GM19023 (cell line): ENCODE results near the gene ABHD14A.
A peak's percentile ranks its signal among the peaks of the same experiment; 100 is the strongest.
"Not testable (repeated sequence)": the region's sequence is repeated elsewhere in the genome, so short reads cannot be mapped to it uniquely, and the experiment has no call there.

Experiments
- ATAC-seq: cut with Tn5 transposase; IDR thresholded peaks from one replicate; pipeline ENCODE4 v1.9.1; 2021; ENCODE audit warnings: mild to moderate bottlenecking, moderate library complexity; ENCODE audit not compliant: unreplicated experiment

Gene ABHD14A

GRCh38 chr3:51974963-51975851 is at the start of gene ABHD14A:
Gene ABHD14A, plus strand, starts transcription at chr3:51975064. Its CDS starts 72 bp downstream, at chr3:51975136.
- ATAC-seq = peak; percentile 61

DNA sequence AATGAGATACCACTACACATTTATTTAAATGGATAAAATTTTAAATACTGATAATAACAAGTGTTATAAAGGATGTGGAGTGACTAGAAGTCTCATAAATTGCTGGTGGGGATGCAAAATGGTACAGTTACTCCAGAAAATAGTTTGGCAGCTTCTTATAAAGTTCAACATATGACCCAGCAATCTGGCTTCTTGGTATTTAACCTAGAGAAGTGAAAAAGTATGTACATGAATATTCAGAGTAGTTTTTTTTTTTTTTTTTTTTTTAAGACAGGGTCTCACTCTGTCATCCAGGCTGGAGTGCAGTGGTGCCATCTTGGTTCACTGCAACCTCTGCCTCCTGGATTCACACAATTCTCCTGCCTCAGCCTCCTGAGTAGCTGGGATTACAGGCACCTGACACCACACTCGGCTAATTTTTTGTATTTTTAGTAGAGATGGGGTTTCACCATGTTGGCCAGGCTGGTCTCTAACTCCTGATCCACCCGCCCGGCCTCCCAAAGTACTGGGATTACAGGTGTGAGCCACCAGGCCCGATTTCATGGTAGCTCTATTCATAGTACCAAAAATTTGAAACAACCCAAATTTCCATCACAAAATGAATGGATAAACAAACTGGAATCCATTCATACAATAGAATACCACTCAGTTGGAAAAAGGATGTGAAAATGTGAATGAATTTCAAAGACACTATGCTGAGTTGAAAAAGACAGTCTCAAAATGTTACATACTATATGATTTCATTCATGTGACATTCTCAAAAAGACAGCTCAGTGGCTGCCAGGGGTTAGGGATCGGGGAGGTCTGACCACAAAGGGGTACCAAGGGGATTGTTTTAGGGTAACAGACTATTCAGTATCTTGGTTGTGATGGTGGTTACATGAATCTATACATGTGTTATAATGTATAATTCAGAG is 47.5 kb upstream of the ABHD14A start:
- ATAC-seq = no peak

- ATAC-seq = no peak
These were observed 46.4 kb upstream of the ABHD14A start for GRCh38 chr3:51928438-51928837.

- ATAC-seq = not testable (repeated sequence)
These were observed 45.9 kb upstream of the ABHD14A start for GRCh38 chr3:51928981-51929380.

- ATAC-seq = no peak
These were observed 45.4 kb upstream of the ABHD14A start for GRCh38 chr3:51929420-51930003.

DNA sequence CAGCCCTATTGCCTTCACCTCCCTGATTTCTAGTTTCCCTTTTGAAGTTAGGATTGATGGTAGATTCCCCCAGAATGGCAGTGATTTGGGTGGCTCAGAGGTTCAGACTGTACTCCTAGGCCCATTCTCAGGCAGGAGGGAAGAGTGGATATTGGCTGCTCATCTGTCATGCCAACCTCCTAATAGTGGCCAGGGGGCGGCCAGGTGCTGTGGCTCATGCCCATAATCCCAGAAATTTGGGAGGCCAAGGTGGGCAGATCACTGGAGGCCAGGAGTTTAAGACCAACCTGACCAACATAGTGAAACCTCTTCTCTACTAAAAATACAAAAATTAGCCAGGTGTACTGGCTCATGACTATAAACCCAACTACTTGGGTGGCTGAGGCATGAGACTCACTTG is 44.4 kb upstream of the ABHD14A start:
- no peak for ATAC-seq

DNA sequence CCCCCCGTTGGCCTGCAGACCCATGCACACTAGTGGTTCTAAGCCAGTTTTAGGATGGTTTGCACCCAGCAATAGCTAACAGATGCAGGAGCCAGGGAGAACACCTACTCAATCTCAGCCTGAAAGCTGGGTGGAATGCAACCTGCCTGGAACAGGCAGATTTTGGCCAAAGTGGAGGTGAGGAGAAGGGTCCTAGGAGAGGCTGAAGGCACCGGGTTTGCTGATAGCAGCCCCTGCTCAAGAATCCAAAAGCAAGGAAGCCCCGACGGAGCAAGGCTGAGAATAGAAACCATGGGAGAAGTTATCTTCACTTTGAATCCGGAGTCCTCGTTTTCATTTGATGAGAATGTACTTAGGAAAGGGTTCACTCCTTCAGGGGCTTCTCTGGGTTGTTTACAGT is 43.1 kb upstream of the ABHD14A start:
- ATAC-seq = no peak

DNA sequence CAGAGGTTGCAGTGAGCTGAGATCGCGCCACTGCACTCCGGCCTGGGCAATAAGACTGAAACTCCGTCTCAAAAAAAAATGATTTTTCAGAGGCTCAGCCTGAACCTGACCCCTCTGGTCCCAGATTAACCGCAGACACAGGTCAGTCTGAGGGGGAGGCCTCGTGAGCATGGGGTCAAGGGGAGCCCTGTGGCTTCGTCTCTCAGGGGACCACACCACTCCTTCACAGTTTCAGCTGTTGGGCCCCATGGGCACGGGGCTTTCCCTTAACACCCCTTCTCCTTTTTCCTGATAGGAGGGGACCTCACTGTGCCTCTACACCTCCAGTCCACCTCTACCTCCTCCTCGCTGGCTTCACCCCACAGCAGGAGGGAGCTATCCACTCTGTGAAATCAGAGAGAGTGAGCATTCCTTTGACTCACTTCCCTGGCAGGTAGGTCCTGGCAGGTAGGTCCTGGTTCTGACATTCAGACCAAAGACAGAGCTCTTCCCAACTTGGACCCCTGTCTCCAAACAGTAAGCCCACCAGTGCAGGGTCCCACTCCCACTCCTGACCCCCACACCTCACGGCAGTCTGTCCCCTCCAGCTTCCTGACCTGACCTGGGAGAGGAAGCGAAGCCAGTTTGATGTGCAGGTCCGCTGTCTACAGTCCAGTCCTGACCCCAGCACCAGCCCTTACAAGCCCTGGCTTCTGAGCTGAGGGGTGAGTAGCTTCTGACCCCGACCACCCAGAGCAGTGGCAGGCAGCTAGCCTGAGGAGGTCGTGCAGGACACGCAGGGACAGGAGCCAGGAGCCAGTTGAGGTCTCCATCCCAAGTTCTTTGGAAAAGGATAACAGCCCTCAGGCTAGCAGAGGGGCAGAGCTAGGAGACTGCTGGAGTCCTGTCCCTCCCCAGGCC is 42.1 kb upstream of the ABHD14A start:
- no peak for ATAC-seq

DNA sequence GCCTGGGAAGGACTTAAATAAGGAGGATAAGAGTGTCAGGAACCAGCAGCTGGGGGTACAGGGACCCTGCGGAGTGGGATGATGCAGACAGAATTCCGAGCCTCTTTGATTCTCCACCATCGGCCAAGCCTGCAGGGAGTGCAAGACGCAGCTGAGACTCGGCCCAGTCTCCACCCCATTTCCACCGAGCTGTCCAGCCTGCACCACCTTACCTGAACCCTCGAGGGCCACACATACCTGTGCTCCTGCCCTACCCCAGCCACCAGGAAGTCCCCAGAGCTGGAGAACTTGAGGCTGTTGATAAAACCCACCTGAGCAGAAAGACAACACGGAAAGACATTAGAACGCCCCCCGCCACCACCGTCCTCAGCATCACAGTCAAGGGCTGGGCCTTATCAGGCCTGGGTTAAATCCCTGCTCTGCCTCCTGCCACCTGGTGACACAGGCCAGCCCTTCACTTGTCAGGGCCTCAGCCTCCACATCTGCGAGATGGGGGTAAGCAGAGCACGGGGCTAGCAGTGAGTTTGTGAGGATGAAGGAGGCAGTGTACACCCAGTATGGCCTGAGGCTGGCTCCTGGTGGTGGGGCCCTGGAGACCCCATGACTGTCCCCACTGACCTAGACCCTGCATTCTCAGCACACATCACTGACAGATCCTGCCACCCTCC is 41.3 kb upstream of the ABHD14A start:
- no peak for ATAC-seq

DNA sequence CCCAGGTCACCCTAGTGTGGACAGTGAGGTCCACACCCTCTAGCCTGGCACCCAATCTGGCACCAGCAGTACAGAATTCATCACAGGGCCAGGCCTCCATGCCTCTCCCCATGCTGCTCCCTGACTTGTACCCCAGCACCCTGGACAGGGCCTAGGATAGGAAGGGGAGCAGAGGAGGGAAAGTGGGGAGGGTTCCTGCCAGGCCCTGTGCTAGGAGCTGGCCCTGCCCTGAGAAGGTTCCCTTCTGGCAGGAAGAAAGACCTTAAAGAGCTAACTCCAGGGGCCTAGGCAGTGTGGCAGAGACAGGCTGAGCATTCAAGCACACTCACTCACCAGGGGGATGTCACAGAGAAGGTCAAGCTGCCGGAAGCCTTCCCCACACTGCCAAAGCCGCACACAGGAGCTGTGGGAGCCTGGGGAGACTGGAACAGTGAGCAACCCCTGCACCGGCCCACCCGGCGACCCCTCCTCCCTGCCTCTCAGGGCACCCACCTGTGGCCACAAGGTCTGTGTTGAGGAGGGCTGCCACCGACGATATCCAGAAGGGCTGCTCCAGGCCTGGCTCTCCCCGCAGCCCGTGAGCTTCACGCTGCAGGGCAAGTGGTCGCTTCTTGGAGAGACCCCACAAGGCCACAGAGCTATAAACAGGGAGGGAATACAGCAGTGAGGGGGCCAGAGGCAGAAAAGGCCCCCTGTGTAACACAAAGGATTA is 40.6 kb upstream of the ABHD14A start:
- no peak for ATAC-seq

DNA sequence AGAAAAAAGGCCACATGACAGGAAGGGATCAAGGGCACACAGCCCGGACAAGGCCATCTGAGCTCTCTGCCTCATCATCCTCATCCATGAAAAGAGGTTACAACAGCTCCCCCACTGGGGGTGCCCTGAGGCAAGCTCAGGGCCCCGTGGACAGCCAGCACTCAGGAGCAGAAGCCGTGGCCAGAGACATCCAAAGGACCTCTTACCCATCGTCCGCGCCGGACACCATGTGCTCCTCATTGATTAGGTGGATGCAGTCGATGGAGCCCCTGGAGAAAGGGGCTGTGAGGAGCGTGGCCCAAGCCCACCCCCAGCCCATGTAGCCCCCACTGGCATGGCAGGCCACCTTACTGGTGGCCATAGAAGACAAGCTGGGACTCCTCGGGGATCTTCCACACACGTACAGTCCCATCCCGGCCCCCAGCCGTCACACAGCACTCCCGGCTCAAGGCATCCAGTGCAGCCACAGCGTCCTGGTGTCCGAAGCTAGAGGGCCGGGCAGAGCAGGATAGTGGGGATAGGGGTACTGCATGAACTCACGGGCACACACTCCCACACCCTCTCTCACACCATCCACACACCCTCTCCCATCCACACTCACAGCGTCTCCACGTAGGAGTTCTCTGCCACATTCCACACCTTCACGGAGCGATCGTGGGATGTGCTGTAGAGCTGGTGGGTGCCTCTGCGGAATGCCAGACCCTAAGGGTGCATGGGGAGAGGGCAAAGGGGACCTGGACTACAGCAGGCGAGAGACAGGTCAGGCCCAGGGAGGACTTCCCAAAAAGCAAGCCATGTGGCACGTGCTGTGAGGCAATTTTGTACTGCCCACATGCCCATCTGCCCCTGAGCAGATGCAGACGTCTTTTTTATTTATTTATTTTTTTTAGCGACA is 39.6 kb upstream of the ABHD14A start:
- no peak for ATAC-seq

GRCh38 chr3:51935886-51936755 is 38.7 kb upstream of the ABHD14A start:
- no peak for ATAC-seq

DNA sequence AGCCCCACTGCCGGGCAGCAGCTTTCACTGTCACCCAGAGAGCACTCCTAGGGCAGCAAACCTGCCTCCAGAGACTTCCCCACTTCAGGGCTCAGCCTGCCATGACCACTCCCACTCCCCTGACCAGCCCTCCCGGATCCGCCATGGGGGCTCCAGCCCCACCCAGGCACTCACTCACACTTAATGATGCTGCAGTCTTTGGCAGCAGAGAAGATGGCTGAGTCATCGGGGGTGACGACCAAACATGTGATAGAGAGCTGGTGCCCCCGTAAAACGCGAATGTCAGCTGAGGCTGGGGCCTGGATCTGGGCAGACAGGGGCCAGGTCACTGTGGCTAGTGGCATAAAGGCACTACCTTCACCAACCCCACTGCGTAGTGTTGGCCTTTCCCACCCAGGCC is 37.9 kb upstream of the ABHD14A start:
- no peak for ATAC-seq

GRCh38 chr3:51937611-51938450 is 37.0 kb upstream of the ABHD14A start:
- ATAC-seq = no peak

DNA sequence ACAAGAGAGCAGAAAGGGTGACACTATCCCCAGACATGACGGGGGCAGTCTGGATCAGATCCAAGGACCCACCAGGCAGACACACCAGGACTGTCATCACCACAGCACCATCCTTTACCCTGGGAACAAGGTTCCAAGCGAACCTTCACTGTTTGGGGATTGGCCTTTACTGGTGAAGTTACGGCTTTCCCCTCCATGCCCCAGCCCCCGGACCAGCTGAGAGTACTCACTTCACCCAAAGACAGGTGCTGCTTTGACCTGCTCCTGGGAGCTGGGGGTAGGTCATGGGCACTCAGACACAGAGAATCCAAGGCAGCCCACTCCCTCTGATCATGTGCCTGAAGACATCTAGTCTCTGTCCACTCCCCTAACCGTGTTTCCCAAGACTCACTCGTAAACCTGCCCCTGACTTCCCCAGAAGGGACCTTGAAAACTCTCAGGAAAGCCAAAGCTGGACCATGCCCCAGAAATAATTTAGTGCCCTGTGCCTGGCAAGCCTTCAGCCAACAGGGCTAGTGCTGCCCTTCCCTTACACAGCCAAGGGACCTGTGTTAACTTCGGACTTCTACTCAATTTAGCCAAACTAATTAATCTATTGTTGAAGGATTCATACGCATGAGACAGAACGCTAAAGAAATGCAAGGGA is 36.0 kb upstream of the ABHD14A start:
- ATAC-seq = no peak
